Lower lobe of right lung (tissue), 2 donors: ENCODE measurements around the gene ESYT2. TPM values are rescaled to one million over a fixed set of nuclear protein-coding genes. Genes with fewer than 3 reads are reported as not detected.

Experiments used
- ATAC-seq, 2 donors: fragments of 200-7000 bp; cut with Tn5 transposase; one replicate each; pipeline ENCODE4 v1.9.1; 2020 to 2022; ENCODE audit warnings: mild to moderate bottlenecking in 2 of 2, moderate library complexity in 2 of 2
- DNase-seq: peaks from one replicate; pipeline ENCODE4 v3.0.0-alpha.2; 2020
- H3K27ac ChIP-seq: fragments of 200-600 bp; one replicate; pipeline ENCODE4 v1.8.0; 2022
- H3K27me3 ChIP-seq: fragments of 200-600 bp; one replicate; pipeline ENCODE4 v1.8.0; 2022; ENCODE audit warnings: low read depth
- H3K36me3 ChIP-seq: fragments of 200-600 bp; one replicate; pipeline ENCODE4 v1.8.0; 2022; ENCODE audit warnings: mild to moderate bottlenecking
- H3K4me1 ChIP-seq: fragments of 200-600 bp; one replicate; pipeline ENCODE4 v1.8.0; 2022
- H3K4me3 ChIP-seq: fragments of 200-600 bp; one replicate; pipeline ENCODE4 v1.8.0; 2022; ENCODE audit warnings: mild to moderate bottlenecking
- H3K9me3 ChIP-seq: fragments of 200-600 bp; one replicate; pipeline ENCODE4 v1.8.0; 2022
- intact Hi-C: fragments of 100-400 bp; cut with DNase I; formaldehyde crosslinking; loops from one replicate; pipeline ENCODE4 v1.11.0; 2022
- total RNA-seq: library from RNA; stranded (reverse); fragmentation: NEBNext Ultra II Directional; extraction: Animal tissue kit (Norgen Biotek cat#: 25700); gene quantifications from one replicate; pipeline ENCODE4 v1.2.1, GENCODE V29; 2021
- TF ChIP-seq, protein P1 (sequence below): fragments of 200-600 bp; IDR thresholded peaks from one replicate; pipeline ENCODE4 v1.8.0; 2022; ENCODE audit warnings: antibody characterized with exemption, mild to moderate bottlenecking
- donor health status: DM: no; HTN: yes; CAD: no; lungs with severe emphysema.

The ESYT2 gene
- total RNA-seq, 1 donor from 2014 or later = 55.5 TPM

DNA sequence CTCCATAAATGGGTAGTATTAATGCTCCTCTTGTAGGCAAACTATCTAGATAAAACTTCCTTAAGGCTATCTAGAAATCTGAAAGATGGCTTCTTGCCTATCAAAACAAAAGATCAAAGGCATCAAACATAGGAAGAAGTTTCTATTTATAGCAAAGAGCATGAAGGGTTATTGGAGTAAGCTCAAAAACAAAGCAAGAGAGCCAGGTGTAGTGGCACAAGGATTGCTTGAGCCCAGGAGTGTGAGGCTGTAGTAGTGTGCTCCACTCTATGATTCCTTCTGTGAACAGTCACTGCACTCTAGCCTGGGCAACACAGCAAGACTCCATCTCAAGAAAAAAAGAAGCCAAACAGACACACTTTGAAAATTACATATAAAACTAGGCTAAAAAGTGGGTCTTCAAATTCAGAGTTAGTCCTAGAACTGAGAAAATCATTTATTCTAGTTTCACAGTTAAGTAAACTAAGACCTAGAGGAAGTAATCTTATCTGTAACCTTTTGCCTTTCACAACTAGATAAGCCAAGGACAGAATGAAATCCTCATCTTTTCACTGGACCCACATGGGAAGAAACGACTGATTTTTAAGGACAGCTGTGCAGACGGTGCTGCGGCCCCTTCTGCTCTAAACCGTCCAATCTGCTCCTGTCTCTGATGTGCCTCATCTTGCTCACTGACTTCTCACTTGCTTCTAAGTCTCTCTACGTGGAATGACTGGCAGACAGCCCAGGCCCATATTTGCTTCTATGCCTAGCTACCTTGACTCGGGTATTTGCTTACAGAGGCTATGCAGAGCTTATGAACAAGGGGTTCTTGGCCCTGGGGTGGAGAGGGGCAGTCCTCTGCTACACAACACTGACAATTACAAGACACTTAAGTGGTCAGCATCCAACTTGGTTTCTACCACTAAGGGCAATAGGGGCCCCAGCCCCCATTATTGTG is 50.0 kb downstream of the ESYT2 start:
- Histone ChIP-seq H3K36me3 (peaks cover 56% of the 10 kb centered on the region), H3K4me1 (peaks cover 36% of the 10 kb centered on the region), H3K4me3 (no peak overlapping the region), H3K9me3 (no peaks in the 10 kb centered on the region), H3K27ac (no peak overlapping the region), H3K27me3 (no peaks in the 10 kb centered on the region)
- no peak for DNase-seq
- intact Hi-C loops = no loop called here
- peak; percentile 64 to 71 for ATAC-seq
- TF ChIP-seq, protein P1, sequence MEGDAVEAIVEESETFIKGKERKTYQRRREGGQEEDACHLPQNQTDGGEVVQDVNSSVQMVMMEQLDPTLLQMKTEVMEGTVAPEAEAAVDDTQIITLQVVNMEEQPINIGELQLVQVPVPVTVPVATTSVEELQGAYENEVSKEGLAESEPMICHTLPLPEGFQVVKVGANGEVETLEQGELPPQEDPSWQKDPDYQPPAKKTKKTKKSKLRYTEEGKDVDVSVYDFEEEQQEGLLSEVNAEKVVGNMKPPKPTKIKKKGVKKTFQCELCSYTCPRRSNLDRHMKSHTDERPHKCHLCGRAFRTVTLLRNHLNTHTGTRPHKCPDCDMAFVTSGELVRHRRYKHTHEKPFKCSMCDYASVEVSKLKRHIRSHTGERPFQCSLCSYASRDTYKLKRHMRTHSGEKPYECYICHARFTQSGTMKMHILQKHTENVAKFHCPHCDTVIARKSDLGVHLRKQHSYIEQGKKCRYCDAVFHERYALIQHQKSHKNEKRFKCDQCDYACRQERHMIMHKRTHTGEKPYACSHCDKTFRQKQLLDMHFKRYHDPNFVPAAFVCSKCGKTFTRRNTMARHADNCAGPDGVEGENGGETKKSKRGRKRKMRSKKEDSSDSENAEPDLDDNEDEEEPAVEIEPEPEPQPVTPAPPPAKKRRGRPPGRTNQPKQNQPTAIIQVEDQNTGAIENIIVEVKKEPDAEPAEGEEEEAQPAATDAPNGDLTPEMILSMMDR = no peak

DNA sequence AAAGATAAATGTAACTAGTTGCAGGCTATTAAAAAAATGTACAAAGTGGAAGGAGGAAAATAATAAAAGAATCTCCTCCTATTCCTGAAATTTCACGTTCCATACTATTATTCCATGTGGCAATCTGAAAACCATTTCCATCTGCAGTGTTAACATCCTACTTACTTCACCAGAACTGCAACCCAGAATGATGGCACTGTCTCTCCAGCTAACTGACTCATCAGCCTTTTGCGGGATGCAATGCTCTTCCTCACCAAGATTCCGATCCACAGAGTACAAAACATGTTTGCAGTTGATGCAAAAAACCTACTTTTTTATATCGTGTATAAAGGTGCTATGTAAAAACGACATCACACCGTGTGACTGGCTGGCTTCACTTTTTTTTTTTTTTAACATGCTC is 50.8 kb downstream of the ESYT2 start:
- H3K27me3 ChIP-seq = no peaks in the 10 kb centered on the region
- TF ChIP-seq, protein P1 = no peak
- ATAC-seq (no peak), DNase-seq (no peak)
- H3K4me1 ChIP-seq = peaks cover 32% of the 10 kb centered on the region
- no peaks in the 10 kb centered on the region for H3K9me3 ChIP-seq
- intact Hi-C loops = no loop called here
- no peak overlapping the region for H3K4me3 ChIP-seq
- H3K27ac ChIP-seq = no peak overlapping the region
- H3K36me3 ChIP-seq = peaks cover 61% of the 10 kb centered on the region

DNA sequence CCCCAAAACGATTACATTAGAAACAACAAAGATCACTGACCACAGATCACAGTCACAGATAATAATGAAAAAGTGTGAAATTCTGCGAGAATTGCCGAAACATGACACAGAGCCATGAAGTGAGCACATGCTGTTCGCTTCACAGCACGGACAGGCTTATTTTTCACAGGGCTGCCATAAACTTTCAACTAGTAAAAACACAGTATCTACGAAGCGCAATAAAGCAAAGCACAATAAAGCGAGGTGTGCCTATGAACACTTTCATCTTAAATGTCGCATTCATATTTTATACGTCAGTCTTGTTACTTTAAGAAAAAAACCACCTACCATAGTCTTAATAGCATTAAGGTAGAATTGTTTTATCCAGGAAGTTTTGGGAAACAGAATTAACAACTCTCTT is 51.5 kb downstream of the ESYT2 start:
- Histone ChIP-seq H3K27me3 (no peaks in the 10 kb centered on the region), H3K9me3 (no peaks in the 10 kb centered on the region), H3K27ac (no peak overlapping the region), H3K4me3 (no peak overlapping the region), H3K4me1 (peaks cover 25% of the 10 kb centered on the region), H3K36me3 (peaks cover 61% of the 10 kb centered on the region)
- TF ChIP-seq, protein P1 = no peak
- intact Hi-C loops = no loop called here
- DNase-seq (no peak), ATAC-seq (no peak)

DNA sequence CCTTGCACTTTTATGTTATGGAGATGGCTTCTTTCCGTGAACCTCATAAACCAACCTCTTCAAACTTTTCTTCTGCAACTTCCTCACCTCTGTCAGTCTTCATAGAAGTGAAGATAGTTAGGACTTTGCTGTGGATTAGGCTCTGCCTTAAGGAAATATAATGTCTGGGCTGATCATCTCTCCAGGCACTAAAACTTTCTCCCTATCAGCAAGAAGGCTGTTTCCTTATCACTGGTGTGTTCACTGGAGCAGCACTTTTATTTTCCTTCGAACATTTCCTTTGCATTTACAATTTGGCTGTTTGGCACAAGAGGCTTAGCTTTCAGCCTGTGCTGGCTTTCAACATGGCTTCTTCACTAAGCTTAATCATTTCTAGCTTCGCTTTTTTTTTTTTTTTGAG is 52.8 kb downstream of the ESYT2 start:
- TF ChIP-seq, protein P1 = no peak
- Histone ChIP-seq H3K36me3 (peaks cover 58% of the 10 kb centered on the region), H3K4me1 (peaks cover 21% of the 10 kb centered on the region), H3K4me3 (no peak overlapping the region), H3K27ac (no peak overlapping the region), H3K27me3 (no peaks in the 10 kb centered on the region), H3K9me3 (no peaks in the 10 kb centered on the region)
- DNase-seq = no peak
- no peak for ATAC-seq
- intact Hi-C loops = no loop called here

DNA sequence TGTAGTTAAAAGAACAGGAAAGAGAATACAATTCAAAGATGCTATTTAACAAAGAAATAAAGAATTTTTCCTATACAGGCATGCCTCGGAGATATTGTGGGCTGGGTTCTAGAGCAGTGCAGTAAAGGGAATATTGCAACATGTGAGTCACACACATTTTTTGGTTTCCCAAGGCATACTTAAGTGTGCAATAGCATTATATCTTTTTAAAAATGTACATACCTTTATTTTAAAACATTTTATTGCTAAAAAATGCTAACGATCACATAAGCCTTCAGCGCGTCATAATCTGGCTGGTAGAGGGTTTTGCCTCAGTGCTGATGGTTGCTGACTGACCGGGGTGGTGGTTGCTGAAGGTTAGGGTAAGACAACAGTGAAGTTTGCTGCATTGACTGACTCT is 54.4 kb downstream of the ESYT2 start:
- H3K4me3 ChIP-seq = no peak overlapping the region
- H3K27ac ChIP-seq = no peak overlapping the region
- intact Hi-C loops = no loop called here
- H3K4me1 ChIP-seq = peaks cover 21% of the 10 kb centered on the region
- H3K27me3 ChIP-seq = no peaks in the 10 kb centered on the region
- peaks cover 56% of the 10 kb centered on the region for H3K36me3 ChIP-seq
- ATAC-seq (no peak), DNase-seq (no peak)
- TF ChIP-seq, protein P1 = no peak
- no peaks in the 10 kb centered on the region for H3K9me3 ChIP-seq
